ENCODE measurements around the gene CAMSAP1.

CAMSAP1 gene

GRCh38 chr9:135769489-135770202, 137.7 kb downstream of the CAMSAP1 start:
- no peak for DNase-seq (ENCODE audit: low spot score)

GRCh38 chr9:135768516-135769218, 138.7 kb downstream of the CAMSAP1 start:
- no peak overlapping the region for H3K4me3 ChIP-seq (ENCODE audit: severe bottlenecking)
- no peak overlapping the region for H3K27ac ChIP-seq (ENCODE audit: poor library complexity, severe bottlenecking)
- ATAC-seq (ENCODE audit: low read depth) (no peak), DNase-seq (ENCODE audit: low spot score) (no peak)
- H3K4me1 ChIP-seq (ENCODE audit: insufficient read depth, poor library complexity, severe bottlenecking): no peaks in the 10 kb centered on the region
- TF ChIP-seq CTCF (IDR thresholded peaks at IDR 0.05; ENCODE audit: poor library complexity, severe bottlenecking): no peak
- H3K36me3 ChIP-seq (ENCODE audit: low read depth): no peaks in the 10 kb centered on the region
- H3K27me3 ChIP-seq (ENCODE audit: insufficient read depth, poor library complexity, severe bottlenecking): no peaks in the 10 kb centered on the region
- no peaks in the 10 kb centered on the region for H3K9me3 ChIP-seq (ENCODE audit: severe bottlenecking)

More at GRCh38 chr9:135769489-135770202, 137.7 kb downstream of the CAMSAP1 start:
- Histone ChIP-seq H3K27ac (ENCODE audit: poor library complexity, severe bottlenecking) (no peak overlapping the region), H3K27me3 (ENCODE audit: insufficient read depth, poor library complexity, severe bottlenecking) (no peaks in the 10 kb centered on the region), H3K4me1 (ENCODE audit: insufficient read depth, poor library complexity, severe bottlenecking) (no peaks in the 10 kb centered on the region), H3K36me3 (ENCODE audit: low read depth) (no peaks in the 10 kb centered on the region), H3K9me3 (ENCODE audit: severe bottlenecking) (no peaks in the 10 kb centered on the region), H3K4me3 (ENCODE audit: severe bottlenecking) (no peak overlapping the region)
- no peak for ATAC-seq (ENCODE audit: low read depth)
- no peak for TF ChIP-seq CTCF (IDR thresholded peaks at IDR 0.05; ENCODE audit: poor library complexity, severe bottlenecking)

- no peak for DNase-seq (ENCODE audit: low spot score)
- ATAC-seq (ENCODE audit: low read depth): no peak
- H3K27ac ChIP-seq (ENCODE audit: poor library complexity, severe bottlenecking): no peak overlapping the region
- no peaks in the 10 kb centered on the region for H3K36me3 ChIP-seq (ENCODE audit: low read depth)
- no peaks in the 10 kb centered on the region for H3K9me3 ChIP-seq (ENCODE audit: severe bottlenecking)
- H3K27me3 ChIP-seq (ENCODE audit: insufficient read depth, poor library complexity, severe bottlenecking): no peaks in the 10 kb centered on the region
- no peak overlapping the region for H3K4me3 ChIP-seq (ENCODE audit: severe bottlenecking)
- no peaks in the 10 kb centered on the region for H3K4me1 ChIP-seq (ENCODE audit: insufficient read depth, poor library complexity, severe bottlenecking)
- TF ChIP-seq CTCF (IDR thresholded peaks at IDR 0.05; ENCODE audit: poor library complexity, severe bottlenecking): no peak
Measured at GRCh38 chr9:135766707-135767106, 140.6 kb downstream of the CAMSAP1 start.

- TF ChIP-seq CTCF (IDR thresholded peaks at IDR 0.05; ENCODE audit: poor library complexity, severe bottlenecking): no peak
- Histone ChIP-seq H3K4me1 (ENCODE audit: insufficient read depth, poor library complexity, severe bottlenecking) (no peaks in the 10 kb centered on the region), H3K9me3 (ENCODE audit: severe bottlenecking) (no peaks in the 10 kb centered on the region), H3K27ac (ENCODE audit: poor library complexity, severe bottlenecking) (no peak overlapping the region), H3K36me3 (ENCODE audit: low read depth) (no peaks in the 10 kb centered on the region), H3K4me3 (ENCODE audit: severe bottlenecking) (no peak overlapping the region), H3K27me3 (ENCODE audit: insufficient read depth, poor library complexity, severe bottlenecking) (no peaks in the 10 kb centered on the region)
- no peak for DNase-seq (ENCODE audit: low spot score)
- ATAC-seq (ENCODE audit: low read depth): no peak
Measured at GRCh38 chr9:135766251-135766650, 141.1 kb downstream of the CAMSAP1 start.

- DNase-seq (ENCODE audit: low spot score): no peak
- ATAC-seq (ENCODE audit: low read depth): no peak
- no peak for TF ChIP-seq CTCF (IDR thresholded peaks at IDR 0.05; ENCODE audit: poor library complexity, severe bottlenecking)
- H3K27ac ChIP-seq (ENCODE audit: poor library complexity, severe bottlenecking): no peak overlapping the region
- H3K27me3 ChIP-seq (ENCODE audit: insufficient read depth, poor library complexity, severe bottlenecking): no peaks in the 10 kb centered on the region
- no peaks in the 10 kb centered on the region for H3K36me3 ChIP-seq (ENCODE audit: low read depth)
- H3K9me3 ChIP-seq (ENCODE audit: severe bottlenecking): no peaks in the 10 kb centered on the region
- no peaks in the 10 kb centered on the region for H3K4me1 ChIP-seq (ENCODE audit: insufficient read depth, poor library complexity, severe bottlenecking)
- no peak overlapping the region for H3K4me3 ChIP-seq (ENCODE audit: severe bottlenecking)
Measured at GRCh38 chr9:135765416-135765815, 141.9 kb downstream of the CAMSAP1 start.

Data from RWPE2 (cell line).